Activated CD4-positive, alpha-beta memory T cell treated with anti-CD3 and anti-CD28 coated beads, Interleukin-2, amount 10 ng/mL, durations not matched to agents 7 days and 5 days (primary cell): ENCODE results near the gene MBD5. TPM values are rescaled to one million over a fixed set of nuclear protein-coding genes. Genes with fewer than 3 reads are reported as not detected.

ENCODE experiments used
- CTCF ChIA-PET: fragments of 350-600 bp; sonication (Branson Sonifier 250); formaldehyde crosslinking; loops from one replicate; lab custom pipeline; 2021; ENCODE audit warnings: antibody characterized with exemption, inconsistent platforms; lab: Charles Lee
- POLR2A ChIA-PET: fragments of 350-600 bp; sonication (Branson Sonifier 250); formaldehyde crosslinking; loops from one replicate; lab custom pipeline; 2021; ENCODE audit warnings: antibody characterized with exemption; lab: Charles Lee
- DNase-seq: peaks from one replicate; pipeline ENCODE4 v3.0.0-alpha.2; 2020
- H3K27ac Mint-ChIP-seq: one replicate; pipeline ENCODE4 v1.8.0; 2021; ENCODE audit warnings: mild to moderate bottlenecking, mixed read lengths
- H3K27me3 Mint-ChIP-seq: one replicate; pipeline ENCODE4 v1.8.0; 2021; ENCODE audit warnings: mixed read lengths
- H3K36me3 Mint-ChIP-seq: one replicate; pipeline ENCODE4 v1.8.0; 2021; ENCODE audit warnings: low read depth, mixed read lengths
- H3K4me1 Mint-ChIP-seq: one replicate; pipeline ENCODE4 v1.8.0; 2021; ENCODE audit warnings: mixed read lengths
- H3K4me3 Mint-ChIP-seq: one replicate; pipeline ENCODE4 v1.8.0; 2021; ENCODE audit warnings: mild to moderate bottlenecking, mixed read lengths
- H3K9me3 Mint-ChIP-seq: one replicate; pipeline ENCODE4 v1.8.0; 2021; ENCODE audit warnings: mixed read lengths
- total RNA-seq, 2 experiments: library from RNA; stranded (reverse); gene quantifications; one replicate each; pipeline ENCODE4 v1.2.3, GENCODE V29; 2021

The MBD5 gene
- total RNA-seq, 2 experiments from 2014 or later: 30.7 to 35.8 TPM

GRCh38 chr2:148207111-148207510, 186.2 kb downstream of the MBD5 start:
- ChIA-PET POLR2A (no interaction called here), CTCF (no interaction called here)
- no peaks in the 10 kb centered on the region for H3K36me3 Mint-ChIP-seq
- no peaks in the 10 kb centered on the region for H3K9me3 Mint-ChIP-seq
- DNase-seq: no peak
- H3K27ac Mint-ChIP-seq: no peak overlapping the region
- H3K4me3 Mint-ChIP-seq: no peak overlapping the region
- H3K27me3 Mint-ChIP-seq: no peaks in the 10 kb centered on the region
- no peaks in the 10 kb centered on the region for H3K4me1 Mint-ChIP-seq

GRCh38 chr2:148209603-148210002, 188.7 kb downstream of the MBD5 start:
- POLR2A ChIA-PET: no interaction called here
- DNase-seq: no peak
- no peak overlapping the region for H3K27ac Mint-ChIP-seq
- H3K27me3 Mint-ChIP-seq: no peaks in the 10 kb centered on the region
- no peak overlapping the region for H3K4me3 Mint-ChIP-seq
- no peaks in the 10 kb centered on the region for H3K4me1 Mint-ChIP-seq
- H3K36me3 Mint-ChIP-seq: no peaks in the 10 kb centered on the region
- CTCF ChIA-PET: no interaction called here
- H3K9me3 Mint-ChIP-seq: no peaks in the 10 kb centered on the region

GRCh38 chr2:148218326-148219075, 197.6 kb downstream of the MBD5 start:
- ChIA-PET POLR2A (no interaction called here), CTCF (no interaction called here)
- Mint-ChIP-seq H3K27me3 (no peaks in the 10 kb centered on the region), H3K4me1 (no peaks in the 10 kb centered on the region), H3K27ac (no peak overlapping the region), H3K9me3 (peaks cover 12% of the 10 kb centered on the region), H3K4me3 (no peak overlapping the region), H3K36me3 (peaks cover 5% of the 10 kb centered on the region)
- no peak for DNase-seq

- H3K27ac Mint-ChIP-seq: no peak overlapping the region
- peaks cover 2% of the 10 kb centered on the region for H3K4me1 Mint-ChIP-seq
- ChIA-PET CTCF (no interaction called here), POLR2A (no interaction called here)
- DNase-seq: no peak
- H3K27me3 Mint-ChIP-seq: no peaks in the 10 kb centered on the region
- peaks cover 18% of the 10 kb centered on the region for H3K9me3 Mint-ChIP-seq
- peaks cover 8% of the 10 kb centered on the region for H3K36me3 Mint-ChIP-seq
- H3K4me3 Mint-ChIP-seq: no peak overlapping the region
Measured at GRCh38 chr2:148221166-148221565, 200.3 kb downstream of the MBD5 start.

- ChIA-PET POLR2A (no interaction called here), CTCF (no interaction called here)
- peaks cover 8% of the 10 kb centered on the region for H3K36me3 Mint-ChIP-seq
- H3K4me3 Mint-ChIP-seq: no peak overlapping the region
- H3K27me3 Mint-ChIP-seq: no peaks in the 10 kb centered on the region
- H3K4me1 Mint-ChIP-seq: peaks cover 2% of the 10 kb centered on the region
- DNase-seq: no peak
- H3K9me3 Mint-ChIP-seq: peaks cover 18% of the 10 kb centered on the region
- H3K27ac Mint-ChIP-seq: no peak overlapping the region
Measured at GRCh38 chr2:148221926-148222325, 201.0 kb downstream of the MBD5 start.

- ChIA-PET POLR2A (no interaction called here), CTCF (no interaction called here)
- Mint-ChIP-seq H3K27me3 (no peaks in the 10 kb centered on the region), H3K27ac (no peak overlapping the region), H3K9me3 (peaks cover 5% of the 10 kb centered on the region), H3K4me3 (no peak overlapping the region), H3K4me1 (no peaks in the 10 kb centered on the region), H3K36me3 (peaks cover 15% of the 10 kb centered on the region)
- no peak for DNase-seq
Measured at GRCh38 chr2:148231858-148232257, 211.0 kb downstream of the MBD5 start.

- no peak overlapping the region for H3K4me3 Mint-ChIP-seq
- H3K27ac Mint-ChIP-seq: no peak overlapping the region
- H3K36me3 Mint-ChIP-seq: peaks cover 22% of the 10 kb centered on the region
- ChIA-PET CTCF (no interaction called here), POLR2A (no interaction called here)
- H3K27me3 Mint-ChIP-seq: no peaks in the 10 kb centered on the region
- no peaks in the 10 kb centered on the region for H3K4me1 Mint-ChIP-seq
- no peak for DNase-seq
- peaks cover 12% of the 10 kb centered on the region for H3K9me3 Mint-ChIP-seq
Measured at GRCh38 chr2:148234143-148234542, 213.3 kb downstream of the MBD5 start.

- Mint-ChIP-seq H3K27ac (no peak overlapping the region), H3K9me3 (peaks cover 14% of the 10 kb centered on the region), H3K4me3 (no peak overlapping the region), H3K36me3 (peaks cover 27% of the 10 kb centered on the region), H3K27me3 (no peaks in the 10 kb centered on the region), H3K4me1 (no peaks in the 10 kb centered on the region)
- POLR2A ChIA-PET: no interaction called here
- CTCF ChIA-PET: no interaction called here
- DNase-seq: no peak
Measured at GRCh38 chr2:148237911-148238310, 217.0 kb downstream of the MBD5 start.

GRCh38 chr2:148238561-148238960, 217.7 kb downstream of the MBD5 start:
- POLR2A ChIA-PET: no interaction called here
- peaks cover 27% of the 10 kb centered on the region for H3K36me3 Mint-ChIP-seq
- CTCF ChIA-PET: no interaction called here
- no peak overlapping the region for H3K4me3 Mint-ChIP-seq
- no peak for DNase-seq
- peaks cover 14% of the 10 kb centered on the region for H3K9me3 Mint-ChIP-seq
- H3K27ac Mint-ChIP-seq: no peak overlapping the region
- no peaks in the 10 kb centered on the region for H3K4me1 Mint-ChIP-seq
- no peaks in the 10 kb centered on the region for H3K27me3 Mint-ChIP-seq

GRCh38 chr2:148240838-148241237, 219.9 kb downstream of the MBD5 start:
- Mint-ChIP-seq H3K4me1 (no peaks in the 10 kb centered on the region), H3K27ac (no peak overlapping the region), H3K4me3 (no peak overlapping the region), H3K9me3 (peaks cover 14% of the 10 kb centered on the region), H3K27me3 (no peaks in the 10 kb centered on the region), H3K36me3 (peaks cover 27% of the 10 kb centered on the region)
- ChIA-PET POLR2A (no interaction called here), CTCF (no interaction called here)
- DNase-seq: no peak

- Mint-ChIP-seq H3K4me1 (no peaks in the 10 kb centered on the region), H3K9me3 (peaks cover 2% of the 10 kb centered on the region), H3K27ac (no peak overlapping the region), H3K4me3 (no peak overlapping the region), H3K36me3 (peaks cover 10% of the 10 kb centered on the region), H3K27me3 (no peaks in the 10 kb centered on the region)
- POLR2A ChIA-PET: no interaction called here
- no peak for DNase-seq
- CTCF ChIA-PET: no interaction called here
Measured at GRCh38 chr2:148244593-148245292, 223.9 kb downstream of the MBD5 start.

- Mint-ChIP-seq H3K27me3 (no peaks in the 10 kb centered on the region), H3K4me1 (no peaks in the 10 kb centered on the region), H3K9me3 (peaks cover 31% of the 10 kb centered on the region), H3K27ac (no peak overlapping the region), H3K36me3 (peaks cover 22% of the 10 kb centered on the region), H3K4me3 (no peak overlapping the region)
- ChIA-PET CTCF (no interaction called here), POLR2A (no interaction called here)
- DNase-seq: no peak
Measured at GRCh38 chr2:148251993-148252392, 231.1 kb downstream of the MBD5 start.

- no peak overlapping the region for H3K4me3 Mint-ChIP-seq
- peaks cover 22% of the 10 kb centered on the region for H3K36me3 Mint-ChIP-seq
- no peaks in the 10 kb centered on the region for H3K27me3 Mint-ChIP-seq
- no peaks in the 10 kb centered on the region for H3K4me1 Mint-ChIP-seq
- ChIA-PET CTCF (no interaction called here), POLR2A (no interaction called here)
- peaks cover 34% of the 10 kb centered on the region for H3K9me3 Mint-ChIP-seq
- H3K27ac Mint-ChIP-seq: no peak overlapping the region
- no peak for DNase-seq
Measured at GRCh38 chr2:148252646-148253045, 231.8 kb downstream of the MBD5 start.

GRCh38 chr2:148253685-148254084, 232.8 kb downstream of the MBD5 start:
- Mint-ChIP-seq H3K4me1 (peaks cover 2% of the 10 kb centered on the region), H3K4me3 (no peak overlapping the region), H3K27ac (no peak overlapping the region), H3K36me3 (peaks cover 22% of the 10 kb centered on the region), H3K27me3 (no peaks in the 10 kb centered on the region), H3K9me3 (peaks cover 40% of the 10 kb centered on the region)
- ChIA-PET POLR2A (no interaction called here), CTCF (no interaction called here)
- DNase-seq: no peak
